Right atrium auricular region (tissue), 2 donors: ENCODE results near the gene LSM11. TPM values are rescaled to one million over a fixed set of nuclear protein-coding genes. Genes with fewer than 3 reads are reported as not detected.

Source experiments
- DNase-seq: peaks from one replicate; pipeline ENCODE4 v3.0.0-alpha.2; 2019; ENCODE audit warnings: low spot score
- H3K27ac ChIP-seq, 2 donors: fragments of 200-600 bp; sonication (generic); 1 replicate in 1 of 2; 2 replicates in 1 of 2; pipeline ENCODE4 v1.5.1; 2016 to 2019
- H3K27me3 ChIP-seq, 2 donors: fragments of 200-600 bp; sonication (generic); one replicate each; pipeline versions ENCODE4 v1.5.1 to v1.6.0; 2017 to 2019
- H3K36me3 ChIP-seq: fragments of 200-600 bp; sonication (generic); one replicate; pipeline ENCODE4 v1.5.1; 2016
- H3K4me1 ChIP-seq, 2 donors: fragments of 200-600 bp; sonication (generic); one replicate each; pipeline versions ENCODE4 v1.5.1 to v1.6.0; 2017 to 2019
- H3K4me3 ChIP-seq, 2 donors: fragments of 200-600 bp; sonication (generic); 1 replicate in 1 of 2; 2 replicates in 1 of 2; pipeline ENCODE4 v1.5.1; 2017 to 2019; ENCODE audit warnings: mild to moderate bottlenecking in 1 of 2, moderate library complexity in 1 of 2
- H3K9me3 ChIP-seq, 2 donors: fragments of 200-600 bp; sonication (generic); one replicate each; pipeline ENCODE4 v1.5.1; 2019
- total RNA-seq, 2 donors: library from RNA; depleted of rRNA; stranded (reverse); fragments of >200 nt; gene quantifications; one replicate each; pipeline ENCODE4 v1.1.0, GENCODE V29; 2016
- TF ChIP-seq, protein P1 (sequence below), 2 donors: fragments of 200-600 bp; sonication (generic); IDR thresholded peaks; one replicate each; pipeline ENCODE4 v1.5.1; 2019; ENCODE audit warnings: antibody characterized with exemption in 2 of 2

The LSM11 gene
- total RNA-seq, 2 donors from 2014 or later = 1.6 to 2.4 TPM

DNA sequence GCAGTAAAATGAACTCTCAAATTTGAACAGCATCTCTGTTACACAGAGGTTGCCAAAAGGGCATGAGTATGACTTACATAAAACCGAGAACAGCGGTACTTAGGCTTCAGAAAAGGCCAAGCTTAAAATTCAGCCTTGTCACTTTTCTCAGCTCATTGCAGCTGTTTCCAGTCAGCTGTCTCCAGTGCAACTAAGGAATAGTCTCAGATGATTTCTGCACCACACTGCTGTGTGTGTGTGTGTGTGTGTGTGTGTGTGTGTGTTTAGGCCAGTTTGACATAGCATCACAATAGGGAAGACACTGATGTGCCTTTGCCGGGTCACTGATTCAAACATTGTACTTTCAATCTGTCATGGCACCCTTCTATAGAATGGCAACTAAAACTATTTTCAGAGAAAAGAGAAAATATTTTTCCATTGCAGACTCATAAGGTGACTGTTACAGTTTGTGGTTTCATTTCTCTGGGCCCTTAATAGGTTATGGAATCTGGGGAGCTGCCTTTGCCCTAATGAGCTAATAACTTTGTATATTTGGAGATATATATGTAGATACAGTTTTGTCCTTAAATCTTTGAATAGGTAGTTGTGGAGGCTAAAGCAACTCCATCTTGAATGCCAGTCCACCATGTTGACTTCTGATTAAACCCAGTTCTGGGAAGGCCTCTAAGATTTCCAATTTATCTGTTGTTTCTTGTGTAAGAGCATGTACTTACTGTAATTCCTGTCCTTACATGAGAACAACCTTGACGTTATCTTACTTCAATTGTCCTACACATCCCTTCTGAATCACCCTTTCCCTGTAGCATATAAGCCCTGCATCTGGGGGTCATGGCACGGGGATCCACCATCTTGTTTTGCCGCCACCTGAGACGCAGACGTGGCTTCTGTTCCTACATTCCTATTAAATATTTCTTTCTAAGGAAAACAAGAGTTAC is 4.5 kb downstream of the LSM11 start:
- no peak for DNase-seq
- TF ChIP-seq, protein P1, sequence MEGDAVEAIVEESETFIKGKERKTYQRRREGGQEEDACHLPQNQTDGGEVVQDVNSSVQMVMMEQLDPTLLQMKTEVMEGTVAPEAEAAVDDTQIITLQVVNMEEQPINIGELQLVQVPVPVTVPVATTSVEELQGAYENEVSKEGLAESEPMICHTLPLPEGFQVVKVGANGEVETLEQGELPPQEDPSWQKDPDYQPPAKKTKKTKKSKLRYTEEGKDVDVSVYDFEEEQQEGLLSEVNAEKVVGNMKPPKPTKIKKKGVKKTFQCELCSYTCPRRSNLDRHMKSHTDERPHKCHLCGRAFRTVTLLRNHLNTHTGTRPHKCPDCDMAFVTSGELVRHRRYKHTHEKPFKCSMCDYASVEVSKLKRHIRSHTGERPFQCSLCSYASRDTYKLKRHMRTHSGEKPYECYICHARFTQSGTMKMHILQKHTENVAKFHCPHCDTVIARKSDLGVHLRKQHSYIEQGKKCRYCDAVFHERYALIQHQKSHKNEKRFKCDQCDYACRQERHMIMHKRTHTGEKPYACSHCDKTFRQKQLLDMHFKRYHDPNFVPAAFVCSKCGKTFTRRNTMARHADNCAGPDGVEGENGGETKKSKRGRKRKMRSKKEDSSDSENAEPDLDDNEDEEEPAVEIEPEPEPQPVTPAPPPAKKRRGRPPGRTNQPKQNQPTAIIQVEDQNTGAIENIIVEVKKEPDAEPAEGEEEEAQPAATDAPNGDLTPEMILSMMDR (IDR thresholded peaks at IDR 0.05) = no peak
- no peaks in the 10 kb centered on the region for H3K9me3 ChIP-seq
- H3K36me3 ChIP-seq = peaks cover 8% of the 10 kb centered on the region
- no peak overlapping the region for H3K27ac ChIP-seq
- no peaks in the 10 kb centered on the region for H3K27me3 ChIP-seq
- H3K4me3 ChIP-seq = no peak overlapping the region
- H3K4me1 ChIP-seq = peaks cover 0 to 15% of the 10 kb centered on the region in 2 donors

DNA sequence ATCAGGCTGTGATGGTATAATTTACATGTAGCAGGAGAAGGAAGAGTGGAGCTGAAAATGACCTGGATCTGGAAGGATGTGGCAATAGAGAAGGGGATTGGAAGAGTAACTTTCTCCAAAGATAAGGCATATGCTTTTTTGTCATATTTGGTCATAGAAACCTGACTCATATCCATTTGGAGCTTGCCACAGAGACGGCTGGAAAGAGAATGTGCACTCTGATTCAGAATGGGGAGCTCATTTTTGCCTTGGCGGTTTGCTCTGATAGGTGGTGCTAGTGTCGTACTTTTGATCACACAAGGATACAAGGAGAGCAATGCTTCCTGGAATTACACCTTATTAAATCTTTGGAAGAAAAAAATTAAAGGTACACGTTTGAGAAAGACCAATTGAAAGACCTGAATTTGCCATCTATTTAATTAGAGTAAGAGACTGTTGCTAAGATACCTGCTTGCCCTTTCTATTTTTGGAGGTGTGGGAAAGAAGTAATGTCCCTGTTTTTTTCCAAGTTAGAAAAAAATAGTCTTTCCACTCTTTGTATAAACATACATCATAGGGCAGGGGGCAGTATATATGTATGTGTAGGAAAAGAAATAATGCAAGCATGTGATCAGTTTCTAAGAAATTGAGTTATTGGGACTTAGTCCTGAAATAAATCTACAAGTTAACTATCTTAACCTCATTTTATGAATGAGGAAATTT is 5.4 kb downstream of the LSM11 start:
- H3K4me3 ChIP-seq = no peak overlapping the region
- H3K27me3 ChIP-seq = no peaks in the 10 kb centered on the region
- H3K27ac ChIP-seq = no peak overlapping the region
- H3K4me1 ChIP-seq = peaks cover 0 to 12% of the 10 kb centered on the region in 2 donors
- DNase-seq = no peak
- peaks cover 8% of the 10 kb centered on the region for H3K36me3 ChIP-seq
- no peaks in the 10 kb centered on the region for H3K9me3 ChIP-seq
- TF ChIP-seq, protein P1 (IDR thresholded peaks at IDR 0.05) = no peak

DNA sequence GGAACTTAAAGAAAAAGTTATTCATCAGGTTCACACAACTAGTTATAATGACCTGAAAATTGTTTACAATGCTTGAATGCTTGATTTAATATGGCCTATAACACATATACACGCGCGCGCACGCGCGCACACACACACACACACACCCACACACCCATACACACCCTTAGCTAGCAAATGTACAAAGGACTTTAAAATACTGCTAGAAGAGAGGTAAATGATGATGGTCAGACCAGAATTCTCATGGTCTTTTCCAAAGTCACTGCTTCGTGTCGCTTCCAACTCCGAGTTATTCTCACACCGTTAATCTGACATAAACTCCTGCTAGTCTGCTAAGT is 5.9 kb downstream of the LSM11 start:
- no peaks in the 10 kb centered on the region for H3K27me3 ChIP-seq
- no peak overlapping the region for H3K27ac ChIP-seq
- peaks cover 8% of the 10 kb centered on the region for H3K36me3 ChIP-seq
- no peak overlapping the region for H3K4me3 ChIP-seq
- TF ChIP-seq, protein P1 (IDR thresholded peaks at IDR 0.05) = no peak
- DNase-seq = no peak
- no peaks in the 10 kb centered on the region for H3K9me3 ChIP-seq
- peaks cover 0 to 8% of the 10 kb centered on the region in 2 donors for H3K4me1 ChIP-seq

DNA sequence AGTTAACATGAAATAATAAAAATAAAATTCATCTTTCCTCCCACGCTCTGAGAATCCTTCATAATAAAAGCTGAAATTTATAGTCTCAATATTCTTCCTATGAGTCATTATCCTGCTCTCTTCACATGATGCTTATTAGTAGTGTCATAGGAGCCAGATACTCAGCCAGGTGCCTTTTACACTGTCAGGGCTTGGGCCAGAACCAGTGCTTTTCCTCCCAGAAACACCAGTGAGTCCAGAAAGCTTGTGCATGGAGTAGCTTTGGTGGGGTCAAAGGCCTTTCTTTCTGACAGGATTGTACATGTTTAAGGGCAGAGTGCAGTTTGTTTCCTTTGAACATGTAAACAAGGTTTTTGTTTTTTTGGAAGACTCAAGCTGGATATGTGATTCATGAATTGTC is 6.8 kb downstream of the LSM11 start:
- TF ChIP-seq, protein P1 (IDR thresholded peaks at IDR 0.05) = no peak
- Histone ChIP-seq H3K4me3 (no peak overlapping the region), H3K27me3 (no peaks in the 10 kb centered on the region), H3K9me3 (no peaks in the 10 kb centered on the region), H3K4me1 (no peaks in the 10 kb centered on the region), H3K27ac (no peak overlapping the region), H3K36me3 (peaks cover 14% of the 10 kb centered on the region)
- no peak for DNase-seq

DNA sequence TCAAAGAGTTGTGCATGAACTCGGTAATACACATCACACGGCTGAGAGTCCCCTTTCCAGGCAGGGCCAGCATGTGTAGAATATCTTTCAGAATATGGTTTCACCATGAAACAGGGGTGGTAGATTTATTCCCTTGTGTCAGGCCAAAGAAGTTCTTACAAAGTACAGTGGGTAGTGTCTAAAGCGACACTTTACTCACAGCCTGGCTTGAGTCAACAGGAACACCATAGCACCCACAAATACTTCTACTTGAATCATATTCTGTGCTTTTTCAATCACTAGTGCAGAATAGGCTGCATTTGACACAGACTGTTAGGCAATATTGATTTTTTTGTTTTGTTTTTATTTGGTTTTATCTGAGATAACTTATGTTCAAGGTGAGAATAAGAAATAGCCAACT is 12.6 kb downstream of the LSM11 start:
- TF ChIP-seq, protein P1 (IDR thresholded peaks at IDR 0.05) = no peak
- DNase-seq = no peak

More for the DNA sequence above, 12.6 kb downstream of the LSM11 start:
- no peaks in the 10 kb centered on the region for H3K27me3 ChIP-seq
- H3K4me3 ChIP-seq = no peak overlapping the region
- no peaks in the 10 kb centered on the region for H3K4me1 ChIP-seq
- H3K9me3 ChIP-seq = no peaks in the 10 kb centered on the region
- H3K27ac ChIP-seq = no peak overlapping the region
- peaks cover 25% of the 10 kb centered on the region for H3K36me3 ChIP-seq
